NAMALWA (cell line): ENCODE measurements around the gene EFCAB5.
A peak's percentile ranks its signal among the peaks of the same experiment; 100 is the strongest.
"Not testable (repeated sequence)": the region's sequence is repeated elsewhere in the genome, so short reads cannot be mapped to it uniquely, and the experiment has no call there.

Source experiments
- DNase-seq: peaks from one replicate; pipeline ENCODE4 v3.0.0-alpha.2; 2015; ENCODE audit warnings: low spot score

Gene EFCAB5

DNA sequence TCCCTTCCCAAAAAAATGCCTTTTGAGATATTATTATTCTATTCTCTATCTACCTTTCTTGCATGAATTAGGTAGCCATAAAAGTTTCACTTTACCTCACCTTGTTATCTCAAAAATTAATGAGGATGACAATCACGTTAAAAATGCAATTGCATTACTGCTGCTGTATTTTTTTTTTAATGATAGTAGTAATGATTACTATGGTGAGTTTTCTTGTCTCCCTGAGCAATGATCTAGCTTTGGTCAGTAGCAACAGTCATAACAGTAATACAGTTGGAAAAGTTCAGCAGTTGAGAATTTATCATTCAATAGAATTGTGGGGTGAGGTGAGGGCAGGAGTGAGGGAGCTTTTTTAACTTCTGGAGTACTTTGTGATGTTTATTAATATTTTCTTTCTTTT, at the start of gene EFCAB5:
Gene EFCAB5 (plus strand): TSS at position 301 of the 400 bp plus-strand sequence. CDS start 163 bp downstream, outside the sequence.
- DNase-seq, result no peak

- no peak for DNase-seq
Observed at GRCh38 chr17:29892201-29892600, 49.2 kb upstream of the EFCAB5 start.

DNA sequence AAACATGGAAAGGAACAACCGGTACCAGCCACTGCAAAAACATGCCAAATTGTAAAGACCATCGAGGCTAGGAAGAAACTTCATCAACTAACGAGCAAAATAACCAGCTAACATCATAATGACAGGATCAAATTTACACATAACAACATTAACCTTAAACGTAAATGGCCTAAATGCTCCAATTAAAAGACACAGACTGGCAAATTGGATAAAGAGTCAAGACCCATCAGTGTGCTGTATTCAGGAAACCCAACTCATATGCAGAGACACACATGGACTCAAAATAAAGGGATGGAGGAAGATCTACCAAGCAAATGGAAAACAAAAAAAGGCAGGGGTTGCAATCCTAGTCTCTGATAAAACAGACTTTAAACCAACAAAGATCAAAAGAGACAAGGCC, 44.3 kb upstream of the EFCAB5 start:
- DNase-seq, result not testable (repeated sequence)

- no peak for DNase-seq
Observed at GRCh38 chr17:29903471-29903870, 38.0 kb upstream of the EFCAB5 start.

DNA sequence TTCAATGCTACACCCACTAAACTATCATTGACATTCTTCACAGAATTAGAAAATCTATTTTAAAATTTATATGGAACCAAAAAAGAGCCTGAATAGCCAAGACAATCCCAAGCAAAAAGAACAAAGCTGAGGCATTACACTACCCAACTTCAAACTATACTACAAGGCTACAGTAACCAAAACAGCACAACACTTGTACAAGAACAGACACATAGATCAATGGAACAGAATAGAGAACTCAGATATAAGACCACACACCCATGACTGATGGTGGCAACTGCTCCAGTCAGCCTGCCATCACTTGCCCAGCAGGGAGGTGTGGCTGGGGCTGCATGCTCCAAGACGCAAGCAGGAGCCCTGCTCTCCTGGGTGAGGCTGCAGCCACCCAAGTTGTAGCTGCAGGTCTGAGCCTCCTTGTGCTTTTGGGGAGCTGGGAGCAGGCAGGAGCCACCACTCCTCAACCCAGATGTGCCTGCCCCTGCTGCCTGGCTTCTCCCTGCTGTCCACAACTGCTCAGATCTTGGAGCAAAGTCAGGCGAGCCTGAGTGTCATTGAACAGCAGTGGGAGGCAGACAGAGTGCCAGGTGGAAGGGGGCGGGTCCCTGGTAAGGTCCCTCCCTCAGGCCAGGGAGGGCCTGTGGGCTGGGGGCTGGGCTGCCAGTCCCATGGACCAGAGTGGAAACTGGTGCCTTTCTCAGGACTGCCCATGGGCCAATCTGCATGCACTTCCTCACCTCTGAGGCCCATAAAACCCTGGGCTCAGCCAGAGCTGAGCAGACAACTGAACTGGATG, 36.2 kb upstream of the EFCAB5 start:
- no peak for DNase-seq

- DNase-seq, result no peak
Observed at GRCh38 chr17:29905879-29906167, 35.6 kb upstream of the EFCAB5 start.

DNA sequence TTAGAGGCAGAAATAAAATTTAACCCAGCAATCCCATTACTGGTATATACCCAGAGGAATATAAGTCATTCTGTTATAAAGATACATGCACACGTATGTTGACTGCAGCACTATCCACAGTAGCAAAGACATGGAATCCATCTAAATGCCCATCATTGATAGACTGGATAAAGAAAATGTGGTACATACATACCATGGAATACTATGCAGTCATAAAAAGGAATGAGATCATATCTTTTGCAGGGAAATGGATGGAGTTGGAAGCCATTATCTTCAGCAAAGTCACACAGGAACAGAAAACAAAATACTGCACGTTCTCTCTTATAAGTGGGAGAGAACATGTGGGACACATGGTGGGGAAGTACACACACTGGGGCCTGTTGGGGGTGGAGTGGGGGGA, 34.5 kb upstream of the EFCAB5 start:
- DNase-seq, result no peak

- no peak for DNase-seq
Observed at GRCh38 chr17:29909236-29910003, 32.0 kb upstream of the EFCAB5 start.

DNA sequence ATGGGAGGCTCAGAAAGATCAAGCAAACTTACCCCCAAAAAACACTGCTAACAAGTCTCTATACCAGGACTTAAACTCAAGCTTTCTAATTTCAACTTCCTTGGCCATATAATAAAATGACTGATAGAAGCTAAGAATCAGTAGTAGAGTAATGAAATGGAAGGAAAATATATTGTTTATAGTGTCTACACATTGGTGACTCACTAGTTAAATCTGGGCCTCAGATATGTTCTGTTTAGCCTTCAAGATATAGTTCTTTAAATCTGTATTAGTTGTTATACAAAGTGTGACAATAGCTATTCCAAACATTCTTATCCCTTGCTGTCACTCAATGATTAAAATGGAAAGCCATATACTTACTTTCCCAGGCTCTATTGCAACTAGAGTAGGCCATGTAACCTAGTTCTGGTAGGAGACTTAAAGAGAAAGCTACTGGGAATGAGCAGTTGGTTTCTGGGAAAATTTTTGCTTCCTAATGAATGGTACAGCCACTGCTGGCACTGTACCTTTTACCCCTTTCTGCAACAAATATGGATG, 29.7 kb upstream of the EFCAB5 start:
- DNase-seq, result no peak

- no peak for DNase-seq
Observed at GRCh38 chr17:29914819-29915537, 26.5 kb upstream of the EFCAB5 start.

DNA sequence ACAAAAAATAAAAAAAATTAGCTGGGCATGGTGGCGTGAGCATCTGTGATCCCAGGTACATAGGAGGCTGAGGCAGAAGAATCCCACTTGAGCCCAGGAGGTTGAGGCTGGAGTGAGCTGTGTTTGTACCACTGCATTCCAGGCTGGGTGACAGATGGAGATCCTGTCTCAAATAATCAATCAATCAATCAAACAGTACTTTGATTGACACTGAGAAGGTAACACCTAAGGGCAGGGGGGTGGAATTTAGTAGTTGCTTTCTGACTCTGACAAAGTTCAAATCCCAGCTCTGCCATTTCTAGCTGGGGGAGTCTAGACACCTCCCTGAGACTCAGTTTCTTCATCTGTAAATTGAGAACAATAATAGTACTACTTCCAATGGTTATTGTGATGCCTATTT, 23.4 kb upstream of the EFCAB5 start:
- no peak for DNase-seq

- no peak for DNase-seq
Observed at GRCh38 chr17:29918922-29919856, 22.2 kb upstream of the EFCAB5 start.

DNA sequence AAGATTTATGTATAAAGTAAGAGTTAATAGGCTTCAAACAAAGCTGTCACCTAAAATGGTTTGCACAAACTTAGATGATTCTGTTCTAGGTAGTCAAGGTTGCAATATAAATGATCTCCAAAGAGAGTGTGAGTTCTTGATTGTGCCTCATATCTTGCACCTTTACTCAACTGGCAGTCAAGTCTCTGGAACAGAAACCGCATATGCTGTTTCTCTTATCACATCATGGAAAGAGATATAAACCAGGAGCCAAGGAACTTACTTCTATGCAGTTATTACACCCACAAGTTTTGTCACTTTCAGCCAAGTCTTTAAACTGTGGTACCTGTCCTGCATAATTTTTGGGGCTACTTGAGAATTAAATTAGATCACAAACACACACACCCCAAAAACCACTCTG, 16.6 kb upstream of the EFCAB5 start:
- no peak for DNase-seq

- DNase-seq, result no peak
Observed at GRCh38 chr17:29927546-29927945, 13.9 kb upstream of the EFCAB5 start.

DNA sequence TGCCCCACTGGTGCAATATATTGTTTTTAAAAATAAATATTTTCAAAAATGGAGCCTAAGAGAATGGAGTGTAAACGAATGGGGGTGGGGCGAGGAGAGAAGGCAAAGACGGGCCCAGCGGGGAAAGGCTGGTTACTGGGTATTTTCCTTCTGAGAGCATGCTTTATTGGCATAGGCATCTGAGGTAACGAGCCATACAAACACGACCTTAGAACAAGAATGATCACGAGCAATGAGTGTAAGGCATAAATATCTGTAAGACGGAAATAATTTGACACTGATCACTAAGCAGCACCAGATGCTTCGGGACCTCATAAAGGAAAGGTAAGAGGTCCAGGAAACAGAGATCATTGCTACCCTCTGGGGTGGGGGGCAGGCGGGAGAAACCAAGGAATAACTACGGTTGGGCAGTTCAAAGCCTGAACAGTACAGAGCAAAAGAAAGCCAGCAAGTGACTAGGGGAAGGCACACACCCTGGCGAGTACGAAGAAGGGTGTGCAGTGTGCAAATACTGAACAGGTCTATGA, 12.4 kb upstream of the EFCAB5 start:
- DNase-seq, result peak; percentile 82

GRCh38 chr17:29929533-29930408, 11.7 kb upstream of the EFCAB5 start, which contains the start of gene SSH2:
Gene SSH2 (minus strand): TSS chr17:29930228. CDS start chr17:29930000, 228 bp downstream.
- DNase-seq, result peak; percentile 95

DNA sequence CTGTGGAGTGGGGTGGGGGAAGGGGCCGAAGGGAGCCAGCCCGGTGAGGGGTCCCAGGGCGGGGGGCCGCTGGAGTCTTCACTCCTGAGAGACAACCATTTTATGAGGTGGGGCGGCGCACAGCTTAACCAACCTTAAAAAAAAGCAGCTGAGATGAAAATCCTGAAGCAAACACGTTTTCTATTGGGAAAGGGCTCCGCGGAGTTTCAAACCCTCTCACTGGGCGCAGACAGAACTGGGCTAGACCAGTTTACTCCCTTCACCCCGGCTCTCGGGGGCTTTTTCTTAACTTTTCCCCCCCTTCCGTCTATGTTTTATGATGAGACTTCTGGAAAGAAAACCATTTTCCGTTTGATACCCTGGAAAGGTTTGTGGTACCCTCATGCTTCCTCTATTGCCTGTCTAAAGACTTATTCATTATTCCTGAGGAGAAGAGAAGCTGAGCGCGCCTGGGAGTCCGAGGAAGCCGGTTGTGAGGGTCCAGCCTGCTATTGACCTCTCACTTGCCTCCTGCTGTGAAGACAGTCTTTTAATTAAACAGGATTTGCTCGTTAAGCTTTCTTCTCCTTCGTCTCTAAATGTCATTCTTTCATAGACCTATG, 10.9 kb upstream of the EFCAB5 start:
- DNase-seq, result no peak

DNA sequence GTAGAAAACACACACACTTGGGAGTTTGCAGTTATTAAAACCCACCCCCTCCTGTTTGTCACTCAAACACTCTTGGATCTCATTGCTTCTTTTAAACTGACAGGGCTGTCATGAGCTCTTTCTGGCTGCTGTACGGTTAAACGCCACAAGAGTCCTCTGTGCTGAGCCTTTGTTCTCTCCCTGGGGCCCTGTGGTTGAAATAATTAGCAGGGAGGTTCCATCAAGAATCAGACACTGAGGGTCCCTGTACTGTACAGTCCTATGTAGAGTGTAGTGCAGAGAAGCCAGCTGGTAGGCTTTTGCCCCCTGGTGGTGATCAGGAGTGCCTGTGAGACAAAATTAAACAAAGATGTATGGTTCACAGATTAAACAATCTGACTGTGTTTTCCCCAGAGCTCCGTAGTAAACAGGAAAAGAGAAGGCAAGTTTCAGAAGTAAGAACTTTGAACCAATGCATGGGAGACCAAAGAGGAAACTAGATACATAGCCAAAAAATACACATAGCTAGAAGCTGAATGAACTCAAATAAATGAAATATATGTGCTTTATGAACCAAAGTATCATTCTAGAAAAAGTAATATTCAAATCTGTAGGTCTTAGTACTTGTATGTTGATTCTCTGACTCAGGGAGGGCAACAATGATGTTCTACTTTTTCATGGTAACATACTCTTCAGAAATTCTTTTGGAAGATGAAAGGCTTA, 10.1 kb upstream of the EFCAB5 start:
- peak; percentile 99 for DNase-seq

DNA sequence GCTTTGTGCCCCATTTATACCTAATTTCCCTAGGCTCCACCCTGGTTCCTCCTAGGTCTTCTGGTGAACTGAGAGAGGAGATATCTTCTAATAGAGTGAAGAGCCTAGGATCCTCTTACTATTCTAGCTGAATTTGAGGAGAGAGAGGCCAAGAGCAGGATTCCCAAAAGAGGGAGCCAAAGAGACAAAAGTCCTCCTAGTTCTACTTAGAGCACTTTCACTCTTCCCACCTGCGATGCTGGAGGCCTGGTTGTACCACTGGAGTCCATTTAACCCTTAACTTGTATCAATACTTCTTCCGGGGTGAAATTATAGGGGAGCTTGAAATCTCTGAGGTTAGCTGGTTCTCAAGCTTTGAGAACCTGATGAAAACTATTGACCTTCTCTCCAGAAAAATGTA, 8.1 kb upstream of the EFCAB5 start:
- no peak for DNase-seq
